Measurements from ENCODE around the gene SCAMP4. TPM values are rescaled to one million over a fixed set of nuclear protein-coding genes. Genes with fewer than 3 reads are reported as not detected.

SCAMP4 gene
- total RNA-seq, 4 donors from 2014 or later: 49.8 to 144 (median 83.9) TPM

DNA sequence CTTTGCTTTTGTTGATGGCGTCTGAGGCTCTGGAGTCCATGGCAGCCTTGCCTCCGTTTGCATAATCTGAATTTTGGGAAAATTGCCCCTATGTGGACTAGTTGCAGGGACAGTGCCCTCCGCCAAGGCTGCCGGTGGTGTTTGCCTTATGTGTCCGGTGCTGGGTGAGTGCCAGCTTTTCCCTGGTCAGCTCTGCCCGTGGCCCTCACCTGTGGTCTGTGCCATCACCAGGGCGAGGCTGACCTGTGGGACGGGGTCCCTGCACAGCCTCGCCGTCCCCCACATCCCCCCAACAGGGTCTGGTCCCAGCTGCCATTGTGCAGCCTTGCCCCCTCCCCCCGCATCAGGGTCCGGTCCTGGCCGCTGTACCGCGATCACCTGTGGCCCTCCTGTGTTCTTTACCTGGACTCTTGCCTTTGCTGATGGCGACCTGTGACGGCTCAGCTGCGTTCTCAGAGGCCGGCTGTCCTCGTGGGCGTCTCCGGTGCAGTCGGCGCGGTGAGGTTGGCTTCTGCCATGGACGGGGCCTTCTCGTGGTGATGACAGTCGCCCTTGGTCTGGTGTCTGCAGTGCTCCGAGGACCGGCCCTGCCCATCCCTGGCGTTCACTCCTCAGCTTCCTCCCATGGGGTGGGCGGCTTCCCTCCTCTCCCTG is 48.4 kb downstream of the SCAMP4 start:
- Histone ChIP-seq H3K9me3 (no peaks in the 10 kb centered on the region), H3K4me3 (no peak overlapping the region), H3K27me3 (no peaks in the 10 kb centered on the region), H3K36me3 (peaks cover 0 to 57% (median 4%) of the 10 kb centered on the region in 3 donors), H3K4me1 (peaks cover 0 to 8% (median 0%) of the 10 kb centered on the region in 3 donors), H3K27ac (no peak overlapping the region)
- no peak for TF ChIP-seq POLR2A (IDR thresholded peaks at IDR 0.05)
- TF ChIP-seq, protein P1, sequence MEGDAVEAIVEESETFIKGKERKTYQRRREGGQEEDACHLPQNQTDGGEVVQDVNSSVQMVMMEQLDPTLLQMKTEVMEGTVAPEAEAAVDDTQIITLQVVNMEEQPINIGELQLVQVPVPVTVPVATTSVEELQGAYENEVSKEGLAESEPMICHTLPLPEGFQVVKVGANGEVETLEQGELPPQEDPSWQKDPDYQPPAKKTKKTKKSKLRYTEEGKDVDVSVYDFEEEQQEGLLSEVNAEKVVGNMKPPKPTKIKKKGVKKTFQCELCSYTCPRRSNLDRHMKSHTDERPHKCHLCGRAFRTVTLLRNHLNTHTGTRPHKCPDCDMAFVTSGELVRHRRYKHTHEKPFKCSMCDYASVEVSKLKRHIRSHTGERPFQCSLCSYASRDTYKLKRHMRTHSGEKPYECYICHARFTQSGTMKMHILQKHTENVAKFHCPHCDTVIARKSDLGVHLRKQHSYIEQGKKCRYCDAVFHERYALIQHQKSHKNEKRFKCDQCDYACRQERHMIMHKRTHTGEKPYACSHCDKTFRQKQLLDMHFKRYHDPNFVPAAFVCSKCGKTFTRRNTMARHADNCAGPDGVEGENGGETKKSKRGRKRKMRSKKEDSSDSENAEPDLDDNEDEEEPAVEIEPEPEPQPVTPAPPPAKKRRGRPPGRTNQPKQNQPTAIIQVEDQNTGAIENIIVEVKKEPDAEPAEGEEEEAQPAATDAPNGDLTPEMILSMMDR (IDR thresholded peaks at IDR 0.05): no peak
- intact Hi-C loops (cut with DNase I): loop anchor here (10.0 kb wide), 1 partner anchor 181 kb away; no protein-coding TSS in a partner anchor
- DNase-seq: no peak
- 84 to 89% methylated on average over 5 to 7 of the region's 32 CpGs for WGBS, 2 donors

DNA sequence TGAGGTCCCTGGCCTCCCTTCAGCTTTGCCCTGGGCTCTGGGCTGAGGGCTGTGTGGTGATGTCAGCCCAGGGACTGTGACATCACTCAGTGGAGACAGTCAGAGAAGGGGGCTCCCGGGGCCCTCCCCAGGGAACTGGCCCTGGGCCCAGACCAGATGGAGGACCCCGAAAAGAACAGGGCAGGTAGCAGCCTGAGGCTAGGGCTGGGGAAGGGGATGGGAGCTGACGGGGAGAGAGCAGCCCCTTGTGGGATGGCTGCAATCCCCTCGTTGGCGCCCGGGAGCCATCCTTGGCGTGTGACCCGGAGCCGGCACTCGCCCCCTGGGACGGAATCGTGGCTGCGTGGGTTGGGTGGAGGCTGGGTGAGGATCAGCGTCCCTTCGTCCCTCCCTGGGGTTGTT is 49.3 kb downstream of the SCAMP4 start:
- H3K27ac ChIP-seq: no peak overlapping the region
- DNase-seq: no peak
- H3K4me3 ChIP-seq: no peak overlapping the region
- intact Hi-C loops (cut with DNase I): loop anchor here (10.0 kb wide), 1 partner anchor 180 kb away; no protein-coding TSS in a partner anchor
- peaks cover 0 to 52% (median 3%) of the 10 kb centered on the region in 3 donors for H3K36me3 ChIP-seq
- 93 to 100% methylated on average over 2 to 11 of the region's 15 CpGs for WGBS, 2 donors
- TF ChIP-seq POLR2A (IDR thresholded peaks at IDR 0.05): no peak
- TF ChIP-seq, protein P1 (IDR thresholded peaks at IDR 0.05): no peak
- H3K9me3 ChIP-seq: no peaks in the 10 kb centered on the region
- H3K4me1 ChIP-seq: peaks cover 0 to 8% (median 0%) of the 10 kb centered on the region in 3 donors
- H3K27me3 ChIP-seq: no peaks in the 10 kb centered on the region

DNA sequence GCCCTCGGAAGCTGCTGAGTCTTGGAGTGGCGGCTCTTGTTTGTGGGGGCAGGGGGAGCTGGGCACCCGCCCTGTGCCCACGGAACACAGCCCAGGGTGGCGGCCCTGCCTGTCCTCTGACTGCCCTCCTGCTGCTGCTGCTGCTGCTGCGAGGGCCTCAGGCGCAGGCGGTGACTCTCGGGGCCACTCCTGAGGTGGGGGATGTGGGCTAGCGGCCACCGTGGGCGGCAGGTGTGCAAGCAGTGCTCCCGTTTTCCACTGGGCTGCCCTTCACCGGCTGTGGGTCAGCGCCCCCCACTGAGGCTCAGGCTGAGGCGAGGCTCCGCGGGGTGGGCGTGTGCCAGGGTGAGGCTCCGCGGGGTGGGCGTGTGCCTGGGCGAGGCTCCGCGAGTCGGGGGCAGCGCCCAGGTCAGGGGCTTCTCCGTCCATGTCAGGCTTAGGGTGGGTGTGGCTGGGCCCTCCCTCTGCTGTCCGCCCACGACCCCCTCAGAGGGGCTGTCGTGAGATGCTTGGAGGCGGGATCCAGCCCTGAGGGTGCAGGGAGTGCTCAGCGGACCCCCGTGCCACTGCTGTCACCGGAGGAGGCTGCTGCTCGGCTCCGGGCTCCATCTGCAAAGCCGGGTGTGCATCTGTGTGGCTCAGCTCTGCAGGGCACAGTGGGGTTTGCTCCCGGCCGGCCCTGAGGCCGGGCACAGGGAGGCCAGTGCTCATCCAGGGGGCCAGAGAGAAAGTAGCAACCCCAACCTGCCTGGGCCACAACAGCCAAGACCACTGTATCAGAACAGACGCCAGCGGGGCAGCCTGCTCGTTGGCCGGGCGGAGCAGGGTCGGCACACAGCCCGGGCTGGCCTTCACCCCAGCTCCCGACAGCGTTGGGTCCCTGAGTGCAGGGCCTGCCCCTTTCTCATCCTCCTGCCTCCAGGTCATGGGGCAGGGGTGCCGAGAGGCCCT is 50.2 kb downstream of the SCAMP4 start:
- intact Hi-C loops (cut with DNase I): loop anchor here (10.0 kb wide), 1 partner anchor 179 kb away; no protein-coding TSS in a partner anchor
- peaks cover 0 to 8% (median 0%) of the 10 kb centered on the region in 3 donors for H3K4me1 ChIP-seq
- no CpG with 5 or more reads among the region's 51 CpGs for WGBS, 2 donors
- TF ChIP-seq, protein P1 (IDR thresholded peaks at IDR 0.05): no peak
- no peak for TF ChIP-seq POLR2A (IDR thresholded peaks at IDR 0.05)
- DNase-seq: no peak
- H3K4me3 ChIP-seq: no peak overlapping the region
- H3K36me3 ChIP-seq: peaks cover 0 to 48% (median 0%) of the 10 kb centered on the region in 3 donors
- H3K9me3 ChIP-seq: no peaks in the 10 kb centered on the region
- H3K27me3 ChIP-seq: no peaks in the 10 kb centered on the region
- H3K27ac ChIP-seq: no peak overlapping the region

DNA sequence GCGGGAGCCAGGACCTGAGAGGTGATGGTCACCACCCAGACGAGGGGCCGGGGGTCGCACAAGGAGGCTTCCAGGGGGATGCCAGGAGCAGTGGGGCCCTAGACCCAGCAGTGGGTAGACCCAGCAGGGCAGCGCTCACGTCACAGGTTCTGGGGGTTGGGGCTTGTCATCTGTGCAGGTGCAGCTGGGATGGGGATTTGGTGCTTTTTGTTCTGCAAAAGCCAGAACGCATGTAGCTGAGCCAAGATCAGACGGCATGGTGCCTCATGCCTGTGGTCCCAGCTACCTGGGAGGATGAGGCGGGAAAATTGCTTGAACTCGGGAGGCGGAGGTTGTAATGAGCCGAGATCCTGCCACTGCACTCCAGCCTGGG is 50.9 kb downstream of the SCAMP4 start:
- WGBS, 2 donors: 89 to 93% methylated on average over 5 to 7 of the region's 12 CpGs
- TF ChIP-seq, protein P1 (IDR thresholded peaks at IDR 0.05): no peak
- no peak for TF ChIP-seq POLR2A (IDR thresholded peaks at IDR 0.05)
- no peak for DNase-seq
- H3K9me3 ChIP-seq: no peaks in the 10 kb centered on the region
- H3K36me3 ChIP-seq: peaks cover 0 to 50% (median 0%) of the 10 kb centered on the region in 3 donors
- intact Hi-C loops (cut with DNase I): loop anchor here (10.0 kb wide), 1 partner anchor 179 kb away; no protein-coding TSS in a partner anchor
- no peak overlapping the region for H3K4me3 ChIP-seq
- peaks cover 0 to 8% (median 0%) of the 10 kb centered on the region in 3 donors for H3K4me1 ChIP-seq
- no peak overlapping the region for H3K27ac ChIP-seq
- no peaks in the 10 kb centered on the region for H3K27me3 ChIP-seq

Measured in esophagus squamous epithelium (tissue), 5 donors.